Activated T-cell treated with anti-CD3 and anti-CD28 coated beads for 4 hours (primary cell): ENCODE measurements around the gene GNB3.
A peak's percentile ranks its signal among the peaks of the same experiment; 100 is the strongest.

ENCODE experiments used
- DNase-seq: peaks from one replicate; pipeline ENCODE4 v3.0.0-alpha.2; 2020

GNB3 gene

DNA sequence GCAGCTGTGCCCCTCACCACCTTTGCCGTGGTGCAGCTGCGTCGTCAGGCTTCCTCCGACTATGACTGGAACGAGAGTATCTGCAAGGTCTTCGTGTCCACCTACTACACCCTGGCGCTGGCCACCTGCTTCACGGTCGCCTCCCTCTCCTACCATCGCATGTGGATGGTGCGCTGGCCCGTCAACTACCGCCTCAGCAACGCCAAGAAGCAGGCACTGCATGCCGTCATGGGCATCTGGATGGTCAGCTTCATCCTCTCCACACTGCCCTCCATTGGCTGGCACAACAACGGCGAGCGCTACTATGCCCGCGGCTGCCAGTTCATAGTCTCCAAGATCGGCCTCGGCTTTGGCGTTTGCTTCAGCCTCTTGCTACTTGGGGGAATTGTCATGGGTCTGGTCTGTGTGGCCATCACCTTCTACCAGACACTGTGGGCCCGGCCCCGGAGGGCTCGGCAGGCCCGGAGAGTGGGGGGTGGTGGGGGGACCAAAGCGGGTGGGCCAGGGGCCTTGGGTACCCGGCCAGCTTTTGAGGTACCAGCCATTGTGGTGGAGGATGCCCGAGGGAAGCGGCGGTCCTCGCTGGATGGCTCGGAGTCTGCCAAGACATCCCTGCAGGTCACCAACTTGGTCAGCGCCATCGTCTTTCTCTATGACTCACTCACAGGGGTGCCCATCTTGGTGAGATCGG, 16.5 kb upstream of the GNB3 start:
- no peak for DNase-seq

DNA sequence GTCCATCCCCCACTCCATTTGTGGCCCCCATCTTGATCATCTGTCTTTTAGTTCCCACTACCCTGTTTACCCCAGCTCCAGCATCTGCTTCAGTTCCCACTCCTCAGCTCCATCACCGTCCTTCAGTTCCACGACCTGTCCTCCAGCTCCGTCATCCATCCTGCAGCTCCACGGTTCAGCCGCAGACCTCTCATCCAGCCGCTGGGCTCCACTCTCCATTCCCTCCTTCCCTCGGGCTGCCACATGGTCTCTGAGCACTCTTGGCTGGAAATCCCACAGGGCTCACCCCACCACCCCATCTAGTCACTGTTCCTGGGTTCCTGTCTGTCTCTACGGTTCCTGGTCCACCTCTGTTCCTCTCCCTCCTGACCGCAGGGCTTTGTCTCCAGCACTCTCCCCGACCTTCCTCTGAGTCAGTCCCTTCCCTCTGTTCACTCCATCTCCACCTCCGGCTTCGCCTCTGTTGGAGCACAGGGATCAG, 15.8 kb upstream of the GNB3 start:
- no peak for DNase-seq

DNA sequence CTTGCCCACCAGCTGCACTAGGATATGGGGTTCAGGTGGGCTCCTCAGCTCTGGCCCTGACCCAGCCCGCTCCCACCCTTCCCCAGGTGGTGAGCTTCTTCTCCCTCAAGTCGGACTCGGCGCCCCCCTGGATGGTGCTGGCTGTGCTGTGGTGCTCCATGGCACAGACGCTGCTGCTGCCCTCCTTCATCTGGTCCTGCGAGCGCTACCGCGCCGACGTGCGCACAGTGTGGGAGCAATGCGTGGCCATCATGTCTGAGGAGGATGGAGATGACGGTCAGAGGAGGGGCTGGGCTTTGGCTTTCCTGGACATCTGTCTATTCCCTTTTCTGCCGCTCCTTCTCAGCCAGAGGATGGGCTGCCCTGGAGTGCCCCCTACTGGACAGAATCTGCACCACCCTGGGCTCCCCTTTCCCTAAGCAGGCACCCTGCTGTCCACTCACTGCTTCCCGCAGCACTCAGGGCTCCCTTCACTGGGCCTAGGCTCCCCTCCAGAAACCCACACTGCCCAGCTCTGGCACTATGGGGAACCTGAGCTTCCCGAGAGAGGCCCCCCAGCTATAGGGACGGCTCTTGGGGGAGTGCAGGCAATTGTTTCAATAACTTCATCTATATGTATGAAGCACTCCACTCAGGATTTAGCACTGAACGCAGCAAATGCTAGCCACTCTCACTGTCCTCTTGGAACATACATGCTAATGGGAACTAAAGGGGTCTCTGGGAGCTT, 15.2 kb upstream of the GNB3 start:
- DNase-seq: peak; percentile 77

DNA sequence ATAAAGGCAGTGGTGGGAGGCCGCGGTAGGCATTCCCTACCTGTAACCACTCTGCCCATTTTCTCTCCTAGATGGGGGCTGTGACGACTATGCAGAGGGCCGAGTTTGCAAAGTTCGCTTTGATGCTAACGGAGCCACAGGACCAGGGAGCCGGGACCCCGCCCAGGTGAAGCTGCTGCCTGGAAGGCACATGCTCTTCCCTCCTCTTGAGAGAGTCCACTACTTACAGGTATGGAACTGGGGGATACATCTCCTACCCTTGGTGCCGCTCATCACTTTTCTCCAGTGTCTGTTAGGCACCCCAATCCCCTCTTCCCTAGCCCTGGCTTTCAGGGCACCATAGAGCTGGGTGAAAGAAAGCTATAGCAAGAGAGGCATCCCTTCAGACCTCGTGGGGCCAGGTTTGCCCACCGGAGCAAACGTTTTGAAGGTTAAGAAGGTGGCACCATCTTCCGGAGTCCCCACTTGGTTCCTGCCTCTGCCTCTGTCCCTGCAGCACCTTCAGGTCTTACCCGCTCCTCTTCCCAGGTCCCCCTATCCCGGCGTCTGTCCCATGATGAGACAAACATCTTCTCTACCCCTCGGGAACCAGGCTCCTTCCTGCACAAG, 14.5 kb upstream of the GNB3 start:
- DNase-seq: no peak

DNA sequence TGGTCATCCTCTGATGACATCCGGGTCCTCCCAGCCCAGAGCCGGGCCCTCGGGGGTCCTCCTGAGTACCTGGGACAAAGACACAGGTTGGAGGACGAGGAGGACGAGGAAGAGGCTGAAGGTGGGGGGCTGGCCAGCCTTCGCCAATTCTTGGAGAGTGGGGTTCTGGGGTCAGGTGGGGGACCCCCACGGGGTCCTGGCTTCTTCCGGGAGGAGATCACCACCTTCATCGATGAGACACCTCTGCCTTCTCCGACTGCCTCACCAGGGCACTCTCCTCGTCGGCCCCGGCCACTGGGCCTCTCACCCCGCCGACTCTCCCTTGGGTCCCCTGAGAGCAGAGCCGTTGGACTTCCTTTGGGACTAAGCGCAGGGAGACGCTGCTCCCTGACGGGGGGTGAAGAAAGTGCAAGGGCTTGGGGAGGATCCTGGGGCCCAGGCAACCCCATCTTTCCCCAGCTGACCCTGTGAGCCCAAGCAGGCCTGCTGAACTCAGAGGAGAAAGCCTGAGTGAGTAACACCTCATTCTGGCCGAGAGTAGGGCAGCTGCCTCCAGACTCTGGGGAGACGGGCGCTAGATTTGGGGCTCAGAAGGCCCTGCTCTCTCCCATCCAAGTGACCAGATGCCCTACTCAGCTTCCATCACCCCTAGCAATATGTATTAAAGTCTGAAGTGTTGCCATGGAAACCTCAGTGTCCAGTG, 13.8 kb upstream of the GNB3 start:
- no peak for DNase-seq

DNA sequence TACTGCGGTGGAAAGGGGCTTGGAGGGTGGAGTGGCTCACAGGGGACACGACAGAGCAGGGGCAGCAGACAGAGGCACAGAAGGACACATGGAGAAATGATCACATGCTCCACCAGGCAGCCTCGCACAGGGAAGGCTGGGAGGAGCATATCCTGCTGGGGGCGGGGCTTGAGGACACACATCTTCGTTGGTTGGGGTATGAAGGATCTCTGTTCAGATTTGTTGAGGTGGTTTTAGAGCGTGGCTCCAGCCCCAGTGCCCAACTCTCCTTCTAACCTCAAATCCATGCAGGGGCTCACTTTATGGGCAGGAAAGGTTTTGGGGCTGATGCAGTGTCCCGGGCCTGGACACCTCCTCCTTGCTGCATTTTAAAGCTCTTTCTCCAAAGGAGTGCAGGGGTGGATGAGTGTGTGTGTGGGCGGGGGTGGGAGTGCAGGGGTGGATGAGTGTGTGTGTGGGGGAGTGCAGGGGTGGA, 13.3 kb upstream of the GNB3 start:
- DNase-seq: peak; percentile 42

DNA sequence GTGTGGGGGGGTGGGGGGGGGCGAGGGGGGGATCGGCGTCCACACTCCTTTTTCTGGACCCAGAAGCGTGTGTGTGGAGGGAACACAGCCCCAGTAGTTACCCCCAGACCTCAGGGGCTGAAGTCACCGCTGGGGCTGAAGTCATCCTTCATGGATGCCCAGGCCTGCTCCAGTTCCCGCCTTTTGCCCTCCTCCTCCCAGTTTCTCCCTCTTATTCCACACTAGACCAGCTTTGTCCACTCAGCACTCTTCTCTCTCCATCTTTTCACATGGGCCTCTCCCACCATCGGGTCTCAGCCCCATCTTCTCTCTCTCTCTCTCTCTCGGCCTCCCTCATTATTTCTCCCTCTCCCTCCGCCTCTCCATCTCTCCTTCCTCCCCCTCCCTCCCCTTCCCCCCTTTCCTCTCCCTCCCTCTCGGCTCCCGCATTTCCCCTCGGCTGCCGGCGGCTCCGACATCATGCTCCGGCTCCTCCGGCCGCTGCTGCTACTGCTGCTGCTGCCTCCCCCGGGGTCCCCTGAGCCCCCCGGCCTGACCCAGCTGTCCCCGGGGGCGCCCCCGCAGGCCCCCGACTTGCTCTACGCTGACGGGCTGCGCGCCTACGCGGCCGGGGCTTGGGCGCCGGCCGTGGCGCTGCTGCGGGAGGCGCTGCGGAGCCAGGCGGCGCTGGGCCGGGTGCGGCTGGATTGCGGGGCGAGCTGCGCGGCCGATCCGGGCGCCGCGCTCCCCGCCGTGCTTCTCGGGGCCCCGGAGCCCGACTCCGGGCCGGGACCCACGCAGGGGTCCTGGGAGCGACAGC, 12.5 kb upstream of the GNB3 start, which contains the start of gene P3H3:
Gene P3H3, plus strand, starts transcription at position 426 of the 799 bp plus-strand sequence. Its CDS starts 34 bp downstream, at position 460.
- DNase-seq: no peak

DNA sequence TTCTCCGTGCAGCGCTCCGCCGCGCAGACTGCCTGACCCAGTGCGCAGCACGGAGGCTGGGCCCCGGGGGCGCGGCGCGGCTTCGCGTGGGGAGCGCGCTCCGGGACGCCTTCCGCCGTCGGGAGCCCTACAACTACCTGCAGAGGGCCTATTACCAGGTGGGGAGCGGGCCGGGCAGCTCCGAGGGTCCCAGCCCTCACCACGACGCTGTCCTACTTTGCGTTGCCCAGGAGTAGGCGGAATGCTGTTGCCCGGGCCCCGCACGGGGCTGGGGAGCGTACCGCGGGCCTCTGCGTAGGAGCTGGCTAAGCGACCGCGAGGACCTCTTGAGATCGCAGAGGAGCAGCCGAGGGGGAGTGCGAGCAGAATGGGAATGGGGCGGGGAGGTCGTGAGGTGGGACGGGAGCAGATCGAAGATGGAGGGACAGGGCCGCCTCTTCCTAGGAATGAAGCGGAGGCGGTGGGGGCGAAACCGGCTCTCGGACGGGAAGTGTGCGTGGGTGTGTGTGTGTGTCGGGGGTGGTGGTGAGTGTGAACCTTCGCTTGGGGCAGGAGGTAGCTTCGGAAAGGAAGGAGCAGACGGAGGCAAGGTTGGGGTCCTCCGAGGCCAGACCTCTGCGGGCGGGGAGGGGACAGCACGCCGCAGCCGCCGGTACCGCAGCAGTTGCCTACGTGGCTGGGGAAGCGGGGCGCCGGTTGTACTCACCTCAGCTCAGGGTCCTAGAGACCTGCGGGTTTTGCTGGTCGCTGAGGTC, 11.8 kb upstream of the GNB3 start:
- DNase-seq: peak; percentile 36

DNA sequence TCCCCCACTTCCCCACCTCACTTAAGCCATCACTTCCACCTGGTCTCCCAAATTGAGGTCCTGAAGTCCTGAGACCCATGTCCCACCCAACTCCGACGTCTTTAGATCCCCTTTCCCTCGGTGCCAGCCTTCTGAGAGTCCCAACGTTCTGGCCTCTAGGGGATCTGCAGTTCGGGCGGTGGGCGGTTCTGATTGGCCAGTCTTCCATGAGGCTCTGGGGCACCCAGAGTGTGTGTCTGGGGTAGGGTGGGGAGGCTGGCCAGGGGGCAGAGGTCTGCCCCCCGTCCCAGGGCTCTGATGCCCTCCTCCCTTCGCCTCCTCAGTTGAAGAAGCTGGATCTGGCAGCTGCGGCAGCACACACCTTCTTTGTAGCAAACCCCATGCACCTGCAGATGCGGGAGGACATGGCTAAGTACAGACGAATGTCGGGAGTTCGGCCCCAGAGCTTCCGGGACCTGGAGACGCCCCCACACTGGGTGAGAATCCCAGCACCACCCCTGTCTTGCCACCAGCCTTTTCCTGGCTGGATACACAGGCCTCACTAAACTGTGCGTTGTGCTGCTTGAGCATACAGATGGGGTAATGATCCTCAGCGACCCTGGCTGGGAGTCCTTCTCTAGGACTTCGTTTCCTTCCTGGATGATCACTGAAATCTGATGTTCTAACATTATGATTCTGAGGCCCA, 11.0 kb upstream of the GNB3 start:
- DNase-seq: no peak

DNA sequence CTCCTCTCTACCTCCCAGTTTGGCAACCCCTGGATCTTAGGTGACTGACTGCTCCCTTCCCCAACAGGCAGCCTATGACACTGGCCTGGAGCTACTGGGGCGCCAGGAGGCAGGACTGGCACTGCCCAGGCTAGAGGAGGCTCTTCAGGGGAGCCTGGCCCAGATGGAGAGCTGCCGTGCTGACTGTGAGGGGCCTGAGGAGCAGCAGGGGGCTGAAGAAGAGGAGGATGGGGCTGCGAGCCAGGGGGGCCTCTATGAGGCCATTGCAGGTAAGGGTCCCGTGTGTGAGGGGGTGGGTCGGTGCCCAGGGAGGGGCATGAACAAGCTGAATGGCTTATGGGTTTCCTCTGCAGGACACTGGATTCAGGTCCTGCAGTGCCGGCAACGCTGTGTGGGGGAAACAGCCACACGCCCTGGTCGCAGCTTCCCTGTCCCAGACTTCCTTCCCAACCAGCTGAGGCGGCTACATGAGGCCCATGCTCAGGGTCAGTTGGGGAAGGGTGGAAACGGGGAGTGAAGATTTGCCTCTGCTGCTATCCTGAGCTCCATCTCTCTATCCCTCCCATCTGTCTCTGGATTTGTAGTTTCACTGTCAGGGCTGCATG, 10.3 kb upstream of the GNB3 start:
- DNase-seq: no peak

DNA sequence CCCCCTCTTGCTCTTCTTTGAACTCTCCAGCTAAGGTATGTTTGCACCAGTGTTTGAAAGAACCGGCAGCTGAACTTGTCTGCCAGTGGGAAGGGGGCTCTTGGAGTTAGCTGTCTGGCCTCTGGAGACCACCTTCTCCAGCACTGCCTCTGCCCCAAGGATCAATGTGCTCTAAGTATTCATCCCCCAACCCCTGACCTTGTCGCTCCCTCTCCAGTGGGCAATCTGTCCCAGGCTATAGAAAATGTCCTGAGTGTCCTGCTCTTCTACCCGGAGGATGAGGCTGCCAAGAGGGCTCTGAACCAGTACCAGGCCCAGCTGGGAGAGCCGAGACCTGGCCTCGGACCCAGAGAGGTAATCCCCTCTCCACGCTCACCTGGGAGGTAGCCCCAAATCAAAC, 9.7 kb upstream of the GNB3 start:
- DNase-seq: no peak

DNA sequence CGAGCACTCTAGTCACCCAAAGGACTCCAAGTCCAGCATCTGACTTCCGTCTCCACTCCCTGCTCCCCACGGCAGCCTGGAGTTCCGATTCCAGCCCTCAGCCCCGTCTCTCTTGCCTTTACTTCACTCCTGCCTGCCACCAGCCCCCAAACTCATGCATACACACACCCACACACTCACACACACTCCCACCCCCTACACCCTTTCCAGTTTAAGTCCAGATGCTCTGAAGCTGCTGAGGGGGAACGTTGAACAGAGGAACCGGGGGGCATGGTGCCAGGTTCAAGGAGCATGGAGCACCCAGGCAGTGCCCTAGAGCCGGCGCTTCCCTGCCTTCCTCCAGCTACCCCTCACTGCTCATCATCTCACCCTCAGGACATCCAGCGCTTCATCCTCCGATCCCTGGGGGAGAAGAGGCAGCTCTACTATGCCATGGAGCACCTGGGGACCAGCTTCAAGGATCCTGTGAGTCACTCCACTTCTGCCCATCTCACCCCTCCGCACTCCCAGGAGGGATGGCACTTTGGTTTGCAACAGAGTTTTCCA, 9.2 kb upstream of the GNB3 start:
- no peak for DNase-seq

DNA sequence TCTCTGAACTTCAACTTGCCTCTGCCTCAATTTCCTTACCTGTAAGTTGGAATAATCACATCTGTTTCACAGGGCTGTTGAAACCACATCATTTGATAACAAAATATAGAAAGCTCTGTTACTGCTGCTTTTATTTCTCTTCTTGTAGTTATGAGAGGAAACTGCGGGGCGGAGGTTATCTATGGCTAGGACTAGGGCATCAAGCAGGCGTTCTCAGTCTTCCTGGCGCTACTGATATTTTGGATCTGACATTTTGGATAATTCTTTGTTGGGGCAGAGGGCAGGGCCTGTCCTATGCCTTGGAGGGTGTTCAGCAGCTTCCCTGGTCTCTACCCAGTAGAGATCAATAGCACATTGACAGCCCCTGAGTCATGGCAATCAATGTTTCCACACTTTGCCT, 8.6 kb upstream of the GNB3 start:
- no peak for DNase-seq

DNA sequence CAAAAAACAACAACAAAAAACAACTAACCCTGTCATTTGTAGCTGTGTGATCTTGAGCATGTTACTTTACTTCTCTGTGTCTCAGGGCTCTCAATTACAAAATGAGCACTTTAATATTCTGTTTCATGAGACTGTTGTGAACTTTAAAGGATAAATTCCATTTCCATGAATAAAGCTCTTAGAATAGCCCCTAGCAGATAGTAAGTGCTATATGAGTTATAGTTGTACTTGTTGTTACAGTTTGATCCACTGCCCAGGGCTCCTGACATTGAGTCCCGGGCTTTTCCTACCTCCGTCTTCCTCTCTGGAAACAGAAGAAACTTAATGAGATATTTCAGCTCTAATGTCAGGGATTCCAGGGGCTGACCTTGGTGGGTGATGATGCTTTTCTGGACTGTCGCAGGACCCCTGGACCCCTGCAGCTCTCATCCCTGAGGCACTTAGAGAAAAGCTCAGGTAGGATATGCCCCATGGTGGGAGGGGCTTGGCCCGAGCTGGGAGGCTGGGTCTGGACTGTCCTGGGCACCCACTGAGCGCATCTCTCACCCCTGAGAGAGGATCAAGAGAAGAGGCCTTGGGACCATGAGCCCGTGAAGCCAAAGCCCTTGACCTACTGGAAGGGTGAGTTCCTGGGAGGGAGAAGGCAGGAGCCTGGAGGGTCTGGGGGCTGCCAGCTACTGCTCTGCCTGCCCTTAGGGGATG, 7.4 kb upstream of the GNB3 start:
- no peak for DNase-seq

DNA sequence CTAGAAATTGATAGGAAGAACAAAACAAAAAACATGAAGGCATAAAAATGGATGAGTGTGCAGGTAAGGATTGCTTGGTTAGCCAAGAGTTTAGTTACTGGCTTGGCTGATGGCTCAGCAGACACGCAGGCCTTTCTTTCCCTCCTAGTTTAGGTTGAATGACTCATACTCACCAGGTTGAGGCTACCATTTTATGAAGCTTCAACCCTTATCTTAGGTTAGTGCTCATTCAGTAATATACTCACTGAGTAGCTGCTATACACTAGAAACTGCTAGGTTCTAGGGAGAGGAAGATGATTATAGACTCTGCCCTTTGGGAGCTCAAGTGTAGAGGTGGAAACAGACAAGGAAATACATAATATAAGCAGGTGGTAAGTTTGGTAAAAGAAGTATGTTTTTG, 6.5 kb upstream of the GNB3 start:
- DNase-seq: no peak

DNA sequence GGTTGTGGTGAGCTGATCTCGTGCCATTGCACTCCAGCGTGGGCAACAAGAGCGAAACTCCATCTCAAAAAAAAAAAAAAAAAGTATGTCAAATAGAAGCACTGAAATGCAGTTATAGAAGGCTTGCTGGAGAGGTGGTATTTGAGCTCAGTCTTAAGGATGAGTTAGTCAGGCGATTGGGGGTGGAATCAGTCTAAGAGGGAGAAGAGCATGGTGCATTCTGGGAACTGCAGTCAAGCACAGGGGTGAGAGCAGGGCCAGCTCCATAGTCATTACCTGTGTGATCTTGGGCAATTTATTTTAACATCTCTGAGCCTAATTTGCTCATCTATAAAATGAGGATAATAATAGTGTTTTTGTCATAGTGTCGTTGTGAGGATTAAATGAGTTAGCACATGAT, 5.9 kb upstream of the GNB3 start:
- DNase-seq: no peak

DNA sequence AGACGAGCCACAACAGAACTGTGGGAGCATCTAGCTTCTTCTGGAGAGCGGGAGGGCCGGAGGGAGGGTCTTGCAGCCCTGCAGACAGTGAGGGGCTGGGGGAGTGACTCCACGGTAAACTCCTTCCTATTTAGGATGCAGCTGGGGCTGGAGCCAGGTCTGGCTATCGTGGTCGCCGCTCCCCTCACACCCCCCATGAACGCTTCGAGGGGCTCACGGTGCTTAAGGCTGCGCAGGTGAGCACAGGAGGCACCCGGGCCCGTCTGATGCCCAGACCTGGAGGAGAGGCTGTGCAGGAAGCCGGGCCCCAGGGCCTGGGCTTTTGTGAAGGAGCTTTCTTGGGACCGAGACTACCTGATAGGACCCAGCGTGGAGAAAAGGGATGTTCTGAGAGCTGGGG, 3.9 kb upstream of the GNB3 start:
- no peak for DNase-seq

DNA sequence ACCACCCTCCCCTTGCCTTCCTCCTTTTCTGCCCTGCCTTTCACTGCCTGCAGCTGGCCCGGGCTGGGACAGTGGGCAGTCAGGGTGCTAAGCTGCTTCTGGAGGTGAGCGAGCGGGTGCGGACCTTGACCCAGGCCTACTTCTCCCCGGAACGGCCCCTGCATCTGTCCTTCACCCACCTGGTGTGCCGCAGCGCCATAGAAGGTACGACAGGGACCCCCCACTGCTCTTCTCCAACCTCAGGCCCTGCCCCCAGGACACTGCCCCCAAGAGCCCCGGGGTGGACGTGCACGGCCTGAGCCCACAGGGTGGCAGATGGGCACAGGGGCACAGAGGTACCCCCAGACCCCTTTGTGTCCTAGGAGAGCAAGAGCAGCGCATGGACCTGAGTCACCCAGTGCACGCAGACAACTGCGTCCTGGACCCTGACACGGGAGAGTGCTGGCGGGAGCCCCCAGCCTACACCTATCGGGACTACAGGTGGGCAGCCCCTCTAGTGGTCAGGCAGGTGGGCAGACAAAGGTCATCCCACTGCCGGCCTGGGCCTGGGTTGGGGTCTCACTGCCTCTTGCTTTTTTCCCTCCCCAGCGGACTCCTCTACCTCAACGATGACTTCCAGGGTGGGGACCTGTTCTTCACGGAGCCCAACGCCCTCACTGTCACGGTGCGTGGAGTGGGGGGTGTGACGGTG, 3.2 kb upstream of the GNB3 start:
- DNase-seq: no peak

DNA sequence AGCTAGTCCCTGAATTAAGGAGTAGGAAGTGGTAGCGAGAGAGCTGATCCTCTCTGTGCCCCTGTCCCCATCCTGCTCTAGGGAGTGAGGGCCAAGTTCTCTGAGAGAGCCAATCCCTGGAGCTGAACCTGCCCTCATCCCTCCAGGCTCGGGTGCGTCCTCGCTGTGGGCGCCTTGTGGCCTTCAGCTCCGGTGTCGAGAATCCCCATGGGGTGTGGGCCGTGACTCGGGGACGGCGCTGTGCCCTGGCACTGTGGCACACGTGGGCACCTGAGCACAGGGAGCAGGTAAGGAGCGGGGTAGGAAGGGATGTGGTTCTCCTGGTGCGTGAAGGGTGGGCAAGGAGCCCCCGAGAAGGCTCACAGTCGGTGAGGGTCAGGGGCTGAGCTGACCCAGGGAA, 1.9 kb upstream of the GNB3 start:
- no peak for DNase-seq
